Measurements from ENCODE around the gene TIMP1. TPM values are rescaled to one million over a fixed set of nuclear protein-coding genes. Genes with fewer than 3 reads are reported as not detected.
"Not testable (repeated sequence)": the region's sequence is repeated elsewhere in the genome, so short reads cannot be mapped to it uniquely, and the experiment has no call there.

Gene TIMP1
- total and polyA plus RNA-seq, 2 experiments from 2014 or later: 39.0 to 117 TPM

DNA sequence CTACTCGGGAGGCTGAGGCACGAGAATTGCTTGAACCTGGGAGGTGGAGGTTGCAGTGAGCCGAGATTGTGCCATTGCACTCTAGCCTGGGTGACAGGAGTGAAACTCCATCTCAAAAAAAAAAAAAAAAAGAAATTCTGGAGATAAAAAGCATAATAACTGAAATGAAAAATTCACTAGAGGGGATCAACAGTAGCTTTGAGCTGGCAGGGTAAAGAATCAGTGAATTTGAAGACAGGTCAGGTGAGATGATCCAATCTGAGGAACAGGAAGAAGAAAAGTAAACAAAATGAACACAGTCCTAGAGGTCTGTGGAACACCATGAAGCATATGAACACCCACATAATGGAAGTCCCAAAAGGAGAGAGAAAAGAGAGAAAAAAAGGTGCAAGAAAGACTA lies 15.0 kb downstream of the TIMP1 start (continued):
- no peak for TF ChIP-seq ZNF462 (CRISPR knock-in tag; IDR thresholded peaks at IDR 0.05)
- no peak for TF ChIP-seq STAT1 (IDR thresholded peaks at IDR 0.05; ENCODE audit: unreplicated experiment)
- TF ChIP-seq NANOG (IDR thresholded peaks at IDR 0.05; ENCODE audit: borderline replicate concordance): no peak
- no peak for TF ChIP-seq EZH2phosphoT487 (IDR thresholded peaks at IDR 0.05; ENCODE audit: unreplicated experiment)
- TF ChIP-seq CREB1 (CRISPR knock-in tag; IDR thresholded peaks at IDR 0.05; ENCODE audit: low read depth): no peak

GRCh38 chrX:47603125-47603524 lies 20.9 kb downstream of the TIMP1 start:
- not testable (repeated sequence) for H3K36me3 Mint-ChIP-seq (ENCODE audit: low read depth); ATAC-seq; H3K4me3 Mint-ChIP-seq; H3K27me3 ChIP-seq (ENCODE audit: insufficient read depth); H3K36me3 ChIP-seq (ENCODE audit: insufficient read depth); H3K4me1 ChIP-seq (ENCODE audit: insufficient read depth); H3F3A ChIP-seq (replicated peaks; ENCODE audit: low read depth); DNase-seq (ENCODE audit: low spot score); H3K79me2 ChIP-seq (replicated peaks; ENCODE audit: insufficient read depth); H3K9me2 ChIP-seq (ENCODE audit: insufficient read depth); H2AFZ ChIP-seq; H3K27me3 Mint-ChIP-seq (ENCODE audit: insufficient read depth, low read depth, poor library complexity); H3K9me3 Mint-ChIP-seq; H3K27ac ChIP-seq (ENCODE audit: low read depth); H3K4me3 ChIP-seq; H3K27ac Mint-ChIP-seq; H3K4me2 ChIP-seq; H3K4me1 Mint-ChIP-seq; H4K20me1 ChIP-seq (replicated peaks; ENCODE audit: insufficient read depth)

DNA sequence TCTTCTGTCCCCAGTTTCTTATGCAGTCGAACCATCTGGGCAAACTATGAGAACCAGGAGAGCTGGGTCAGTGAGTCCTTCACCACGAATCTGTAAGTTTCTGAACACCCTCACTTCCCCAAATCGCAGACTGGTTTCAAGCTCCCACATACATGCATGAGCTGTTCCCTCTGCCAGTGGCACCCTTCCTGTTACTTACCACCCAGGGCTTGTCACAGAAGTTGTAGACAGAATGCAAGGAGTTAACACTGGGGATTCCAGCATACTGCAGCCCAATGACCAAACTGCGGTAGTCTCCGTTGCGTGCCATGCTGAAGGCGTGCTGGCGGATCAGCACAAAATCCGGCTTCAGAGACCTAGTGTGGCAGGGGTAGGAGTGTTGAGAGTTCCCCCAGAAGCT lies 22.8 kb downstream of the TIMP1 start:
- no peak overlapping the region for H2AFZ ChIP-seq
- H3K27me3 Mint-ChIP-seq (ENCODE audit: insufficient read depth, low read depth, poor library complexity): peaks cover 3% of the 10 kb centered on the region
- no peaks in the 10 kb centered on the region for H3K27me3 ChIP-seq (ENCODE audit: insufficient read depth)
- no peaks in the 10 kb centered on the region for H3K9me3 Mint-ChIP-seq
- peaks cover 12% of the 10 kb centered on the region for H3K4me1 Mint-ChIP-seq
- no peak overlapping the region for H3K4me3 ChIP-seq
- no peaks in the 10 kb centered on the region for H3K4me1 ChIP-seq (ENCODE audit: insufficient read depth)
- ATAC-seq: no peak
- H3K27ac ChIP-seq (ENCODE audit: low read depth): no peak overlapping the region
- no peak overlapping the region for H3K4me2 ChIP-seq
- H3K9me2 ChIP-seq (ENCODE audit: insufficient read depth): no peaks in the 10 kb centered on the region
- H3K36me3 ChIP-seq (ENCODE audit: insufficient read depth): no peaks in the 10 kb centered on the region
- peaks cover 8% of the 10 kb centered on the region; the same call in 2 of the 3 replicates for H3K36me3 Mint-ChIP-seq (ENCODE audit: low read depth)
- no peaks in the 10 kb centered on the region for H4K20me1 ChIP-seq (replicated peaks; ENCODE audit: insufficient read depth)
- no peak overlapping the region for H3K4me3 Mint-ChIP-seq
- no peaks in the 10 kb centered on the region for H3F3A ChIP-seq (replicated peaks; ENCODE audit: low read depth)
- no peak for DNase-seq (ENCODE audit: low spot score)
- no peak overlapping the region for H3K27ac Mint-ChIP-seq
- no peaks in the 10 kb centered on the region for H3K79me2 ChIP-seq (replicated peaks; ENCODE audit: insufficient read depth)
- no peak for TF ChIP-seq REST (IDR thresholded peaks at IDR 0.05; ENCODE audit: unreplicated experiment)
- TF ChIP-seq CREB1 (CRISPR knock-in tag; IDR thresholded peaks at IDR 0.05; ENCODE audit: low read depth): no peak
- TF ChIP-seq ETS1 (IDR thresholded peaks at IDR 0.05): no peak
- TF ChIP-seq JUNB (IDR thresholded peaks at IDR 0.05; ENCODE audit: unreplicated experiment): no peak
- TF ChIP-seq ZNF114 (CRISPR knock-in tag; IDR thresholded peaks at IDR 0.05): no peak
- no peak for TF ChIP-seq POLR2AphosphoS5 (IDR thresholded peaks at IDR 0.05; ENCODE audit: low read depth)
- TF ChIP-seq ZNF331 (CRISPR knock-in tag; IDR thresholded peaks at IDR 0.05; ENCODE audit: low read depth): no peak

Measured in GM23338 (cell line).